GM19043 (cell line): ENCODE measurements around the gene TPSB2.
"Not testable (repeated sequence)": the region's sequence is repeated elsewhere in the genome, so short reads cannot be mapped to it uniquely, and the experiment has no call there.

ENCODE experiments used
- ATAC-seq: cut with Tn5 transposase; IDR thresholded peaks from one replicate; pipeline ENCODE4 v1.9.1; 2021; ENCODE audit warnings: low read depth; ENCODE audit not compliant: unreplicated experiment

Gene TPSB2

GRCh38 chr16:1230084-1230470 lies at the start of gene TPSB2:
TSS of gene TPSB2 (minus strand) at chr16:1230184. CDS start at chr16:1229951, 233 bp downstream.
- not testable (repeated sequence) for ATAC-seq

- no peak for ATAC-seq
Observed at GRCh38 chr16:1279081-1279944, 49.3 kb upstream of the TPSB2 start.

- no peak for ATAC-seq
Observed at GRCh38 chr16:1278477-1278876, 48.5 kb upstream of the TPSB2 start.

GRCh38 chr16:1277617-1278282 lies 47.8 kb upstream of the TPSB2 start:
- no peak for ATAC-seq

- ATAC-seq = no peak
Observed at GRCh38 chr16:1277151-1277598, 47.2 kb upstream of the TPSB2 start.

GRCh38 chr16:1276580-1276878 lies 46.5 kb upstream of the TPSB2 start:
- ATAC-seq = no peak

- no peak for ATAC-seq
Observed at GRCh38 chr16:1275791-1276579, 46.0 kb upstream of the TPSB2 start.

GRCh38 chr16:1274767-1275166 lies 44.8 kb upstream of the TPSB2 start:
- ATAC-seq = no peak

- no peak for ATAC-seq
Observed at GRCh38 chr16:1273816-1274215, 43.8 kb upstream of the TPSB2 start.

- ATAC-seq = no peak
Observed at GRCh38 chr16:1272453-1273198, 42.6 kb upstream of the TPSB2 start.

- ATAC-seq = not testable (repeated sequence)
Observed at GRCh38 chr16:1271724-1272413, 41.9 kb upstream of the TPSB2 start.

GRCh38 chr16:1271380-1271723 lies 41.4 kb upstream of the TPSB2 start:
- ATAC-seq = no peak

GRCh38 chr16:1269418-1269817 lies 39.4 kb upstream of the TPSB2 start:
- ATAC-seq = not testable (repeated sequence)

GRCh38 chr16:1265826-1266225 lies 35.8 kb upstream of the TPSB2 start:
- no peak for ATAC-seq

GRCh38 chr16:1265090-1265630 lies 35.2 kb upstream of the TPSB2 start:
- ATAC-seq = no peak

GRCh38 chr16:1264345-1265089 lies 34.5 kb upstream of the TPSB2 start:
- ATAC-seq = no peak

- no peak for ATAC-seq
Observed at GRCh38 chr16:1263591-1264344, 33.8 kb upstream of the TPSB2 start.

GRCh38 chr16:1262846-1263221 lies 32.9 kb upstream of the TPSB2 start:
- ATAC-seq = no peak
